ENCODE data around the gene RAPGEF4.
A peak's percentile ranks its signal among the peaks of the same experiment; 100 is the strongest.

The RAPGEF4 gene

GRCh38 chr2:172945510-172945850, 209.8 kb downstream of the RAPGEF4 start:
- Histone ChIP-seq H3K36me3 (no peaks in the 10 kb centered on the region), H3K4me1 (no peaks in the 10 kb centered on the region), H3K27ac (no peak overlapping the region), H3K4me3 (no peak overlapping the region), H3K9ac (no peak overlapping the region), H3K4me2 (no peak overlapping the region), H3K9me3 (replicated peaks in 1 of 11) (peaks cover 2 to 19% (median 5%) of the 10 kb centered on the region in 11 experiments), H3K27me3 (no peaks in the 10 kb centered on the region), H4K20me1 (no peaks in the 10 kb centered on the region)
- TF ChIP-seq Cebpa-rat (IDR thresholded peaks at IDR 0.05) = no peak

GRCh38 chr2:172947461-172948153, 212.0 kb downstream of the RAPGEF4 start:
- Histone ChIP-seq H3K4me2 (no peak overlapping the region), H3K4me3 (no peak overlapping the region), H3K4me1 (no peaks in the 10 kb centered on the region), H4K20me1 (no peaks in the 10 kb centered on the region), H3K9ac (no peak overlapping the region), H3K27me3 (no peaks in the 10 kb centered on the region), H3K27ac (no peak overlapping the region), H3K9me3 (replicated peaks in 1 of 11) (peaks cover 0 to 5% (median 0%) of the 10 kb centered on the region in 11 experiments; a peak in 4 of 22 replicates), H3K36me3 (no peaks in the 10 kb centered on the region)
- TF ChIP-seq Cebpa-rat (IDR thresholded peaks at IDR 0.05) = no peak

GRCh38 chr2:172949522-172949921, 213.9 kb downstream of the RAPGEF4 start:
- Histone ChIP-seq H3K4me2 (no peak overlapping the region), H3K4me1 (peaks cover 0 to 8% (median 0%) of the 10 kb centered on the region in 10 experiments; a peak in 3 of 20 replicates), H3K9me3 (replicated peaks in 1 of 11) (peaks cover 0 to 5% (median 0%) of the 10 kb centered on the region in 11 experiments; a peak in 4 of 22 replicates), H3K27ac (no peak overlapping the region), H3K4me3 (no peak overlapping the region), H3K36me3 (no peaks in the 10 kb centered on the region), H3K27me3 (no peaks in the 10 kb centered on the region), H3K9ac (no peak overlapping the region), H4K20me1 (no peaks in the 10 kb centered on the region)
- TF ChIP-seq Cebpa-rat (IDR thresholded peaks at IDR 0.05) = no peak

GRCh38 chr2:172950565-172950964, 214.9 kb downstream of the RAPGEF4 start:
- peaks cover 0 to 8% (median 0%) of the 10 kb centered on the region in 10 experiments; a peak in 3 of 20 replicates for H3K4me1 ChIP-seq
- H3K4me3 ChIP-seq = no peak overlapping the region
- TF ChIP-seq Cebpa-rat (IDR thresholded peaks at IDR 0.05) = no peak
- H3K27ac ChIP-seq = no peak overlapping the region
- H3K4me2 ChIP-seq = no peak overlapping the region
- H3K9ac ChIP-seq = no peak overlapping the region
- H3K36me3 ChIP-seq = no peaks in the 10 kb centered on the region
- no peaks in the 10 kb centered on the region for H3K27me3 ChIP-seq
- H4K20me1 ChIP-seq = no peaks in the 10 kb centered on the region
- peaks cover 0 to 5% (median 0%) of the 10 kb centered on the region in 11 experiments; a peak in 4 of 22 replicates for H3K9me3 ChIP-seq (replicated peaks in 1 of 11)

GRCh38 chr2:172951554-172951953, 215.9 kb downstream of the RAPGEF4 start:
- H3K36me3 ChIP-seq = no peaks in the 10 kb centered on the region
- H3K4me2 ChIP-seq = no peak overlapping the region
- H4K20me1 ChIP-seq = no peaks in the 10 kb centered on the region
- no peak for TF ChIP-seq Cebpa-rat (IDR thresholded peaks at IDR 0.05)
- H3K4me3 ChIP-seq = no peak overlapping the region
- H3K9ac ChIP-seq = no peak overlapping the region
- H3K27ac ChIP-seq = no peak overlapping the region
- H3K27me3 ChIP-seq = no peaks in the 10 kb centered on the region
- H3K4me1 ChIP-seq = peaks cover 0 to 8% (median 0%) of the 10 kb centered on the region in 10 experiments; a peak in 3 of 20 replicates
- H3K9me3 ChIP-seq (replicated peaks in 1 of 11) = peaks cover 0 to 5% (median 0%) of the 10 kb centered on the region in 11 experiments; a peak in 4 of 22 replicates

DNA sequence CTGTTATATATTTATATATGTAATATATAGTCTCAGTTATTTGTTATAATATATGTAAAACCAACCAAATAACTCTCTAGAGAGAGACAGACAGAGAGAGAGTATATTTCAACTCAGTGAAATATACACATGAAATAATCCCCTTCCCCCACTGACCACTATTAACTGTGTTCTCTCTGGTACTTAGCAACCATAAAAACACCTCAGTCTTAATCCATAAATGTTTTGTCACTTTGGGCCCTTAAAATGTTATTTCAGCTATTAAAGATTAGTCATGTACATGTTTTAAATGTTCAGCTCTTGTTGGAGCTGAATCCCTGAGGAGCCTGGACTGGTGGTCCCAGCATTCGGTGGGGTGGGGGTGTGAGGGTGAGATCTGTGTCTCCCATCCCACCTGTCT, 217.8 kb downstream of the RAPGEF4 start:
- Histone ChIP-seq H3K36me3 (no peaks in the 10 kb centered on the region), H4K20me1 (no peaks in the 10 kb centered on the region), H3K27me3 (no peaks in the 10 kb centered on the region)

DNA sequence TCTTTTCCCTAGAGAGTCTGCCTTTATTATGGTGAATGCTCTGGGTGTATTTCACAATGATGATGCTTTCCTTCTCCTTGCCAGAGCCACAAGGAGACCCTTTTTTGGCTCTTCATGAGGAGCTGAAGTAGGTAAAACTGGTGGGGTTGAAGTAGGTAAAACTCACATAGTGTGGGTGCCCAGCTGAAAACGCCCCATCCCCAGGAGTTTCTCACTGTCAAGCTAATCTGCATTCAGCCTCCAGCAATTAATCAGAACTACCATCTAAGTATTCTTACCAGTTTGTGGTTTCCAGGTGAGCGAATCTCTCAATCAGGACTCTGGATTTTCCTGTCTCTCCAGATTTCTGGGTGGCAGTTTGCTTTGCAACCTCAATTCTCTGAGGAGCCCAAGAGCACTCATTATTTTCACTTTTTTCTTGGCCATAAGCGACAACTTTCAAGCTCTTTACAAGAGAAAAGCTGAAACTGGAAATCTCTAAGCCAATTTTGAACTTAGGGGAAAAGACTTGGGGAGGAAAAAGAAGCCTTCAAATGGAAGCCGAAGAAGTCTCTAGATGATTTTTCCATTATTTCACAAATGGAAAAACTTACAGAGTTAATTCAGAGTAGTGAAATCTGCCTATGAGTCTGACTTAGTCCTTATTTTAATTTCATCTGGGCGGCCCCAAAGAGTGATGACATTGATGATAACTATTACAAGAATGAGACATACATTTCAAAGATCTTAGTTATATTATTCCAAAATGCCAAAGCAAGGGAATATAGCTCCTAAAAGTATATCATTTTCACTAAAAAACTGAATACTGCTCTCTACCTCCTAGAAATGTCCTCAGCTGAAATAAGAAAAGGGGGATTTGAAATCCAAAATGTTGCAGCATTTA, 218.6 kb downstream of the RAPGEF4 start:
- Histone ChIP-seq H3K4me2 (peak overlapping the region in 3 of 11 experiments; percentile 0 to 29 (median 28); a peak in 4 of 22 replicates), H3K36me3 (no peaks in the 10 kb centered on the region), H3K27ac (no peak overlapping the region), H3K27me3 (no peaks in the 10 kb centered on the region), H4K20me1 (no peaks in the 10 kb centered on the region), H3K9ac (no peak overlapping the region), H3K4me3 (no peak overlapping the region), H3K9me3 (replicated peaks in 1 of 11) (no peaks in the 10 kb centered on the region), H3K4me1 (peaks cover 0 to 8% (median 0%) of the 10 kb centered on the region in 10 experiments; a peak in 3 of 20 replicates)
- no peak for TF ChIP-seq Cebpa-rat (IDR thresholded peaks at IDR 0.05)

More for the DNA sequence above, 217.8 kb downstream of the RAPGEF4 start:
- peaks cover 0 to 4% (median 0%) of the 10 kb centered on the region in 11 experiments; a peak in 4 of 22 replicates for H3K9me3 ChIP-seq (replicated peaks in 1 of 11)
- peak overlapping the region in 1 of 11 experiments; percentile 28; a peak in 1 of 22 replicates for H3K4me2 ChIP-seq
- no peak overlapping the region for H3K27ac ChIP-seq
- H3K4me1 ChIP-seq = peaks cover 0 to 8% (median 0%) of the 10 kb centered on the region in 10 experiments; a peak in 3 of 20 replicates
- TF ChIP-seq Cebpa-rat (IDR thresholded peaks at IDR 0.05) = no peak
- no peak overlapping the region for H3K9ac ChIP-seq
- no peak overlapping the region for H3K4me3 ChIP-seq

DNA sequence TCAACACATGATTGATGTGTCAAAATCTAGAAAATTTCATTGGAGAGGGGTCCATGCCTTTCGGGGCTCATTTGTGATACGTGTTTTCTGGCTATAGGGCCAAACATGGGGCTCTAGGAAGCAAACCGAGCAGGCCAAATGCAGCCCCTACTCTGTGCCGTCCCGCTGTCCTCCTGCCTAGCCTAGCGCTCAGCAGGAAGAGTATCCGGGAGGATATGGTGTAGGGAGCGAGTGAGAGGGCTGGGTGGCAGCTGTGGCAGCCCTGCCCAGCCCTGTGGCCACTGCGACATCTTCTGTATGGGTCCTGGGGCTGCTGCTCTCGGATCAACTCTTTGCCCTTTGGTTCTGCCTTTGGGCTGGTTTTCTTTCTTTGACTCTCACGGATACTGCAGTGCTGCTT, 219.9 kb downstream of the RAPGEF4 start:
- Histone ChIP-seq H3K36me3 (no peaks in the 10 kb centered on the region), H3K9me3 (replicated peaks in 1 of 11) (no peaks in the 10 kb centered on the region; a peak in 1 of 22 replicates), H4K20me1 (no peaks in the 10 kb centered on the region), H3K27ac (no peak overlapping the region), H3K4me2 (no peak overlapping the region), H3K9ac (no peak overlapping the region), H3K4me3 (no peak overlapping the region), H3K4me1 (peaks cover 0 to 8% (median 0%) of the 10 kb centered on the region in 10 experiments; a peak in 3 of 20 replicates), H3K27me3 (no peaks in the 10 kb centered on the region)
- no peak for TF ChIP-seq Cebpa-rat (IDR thresholded peaks at IDR 0.05)

DNA sequence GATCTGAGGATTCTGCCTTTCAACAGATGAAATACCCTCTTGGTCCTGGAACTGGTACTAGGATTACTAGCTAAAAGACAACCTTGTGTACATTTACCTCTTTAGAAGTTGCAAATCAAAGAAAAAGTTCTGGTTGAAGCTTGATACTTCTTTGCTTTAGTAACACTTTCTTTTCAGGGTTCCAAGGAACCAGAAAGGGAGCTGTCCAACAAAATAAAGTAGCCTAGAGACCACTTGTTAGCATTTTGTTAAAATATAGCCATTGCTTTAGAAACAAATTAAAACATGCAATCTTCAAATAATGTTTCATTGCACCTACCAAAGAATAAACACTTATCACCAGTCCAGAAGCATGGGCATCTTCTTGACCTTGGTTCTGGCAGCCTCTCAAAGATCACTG, 222.1 kb downstream of the RAPGEF4 start:
- no peaks in the 10 kb centered on the region for H4K20me1 ChIP-seq
- H3K27me3 ChIP-seq = no peaks in the 10 kb centered on the region
- no peak overlapping the region for H3K9ac ChIP-seq
- H3K27ac ChIP-seq = no peak overlapping the region
- peaks cover 0 to 13% (median 7%) of the 10 kb centered on the region in 10 experiments; a peak in 14 of 20 replicates for H3K4me1 ChIP-seq
- no peak for TF ChIP-seq Cebpa-rat (IDR thresholded peaks at IDR 0.05)
- no peaks in the 10 kb centered on the region; a peak in 1 of 22 replicates for H3K9me3 ChIP-seq (replicated peaks in 1 of 11)
- no peak overlapping the region for H3K4me3 ChIP-seq
- no peaks in the 10 kb centered on the region for H3K36me3 ChIP-seq
- no peak overlapping the region for H3K4me2 ChIP-seq

Data from BLaER1 treated with 17β-estradiol and CSF1 and Interleukin-3, amounts not matched to agents 10 nM and 100 nM (cell line).